HG03442 (cell line): ENCODE measurements around the gene DHCR7.

Experiments
- ATAC-seq: cut with Tn5 transposase; IDR thresholded peaks from one replicate; pipeline ENCODE4 v1.9.1; 2021; ENCODE audit warnings: mild to moderate bottlenecking, moderate library complexity; ENCODE audit not compliant: unreplicated experiment

The DHCR7 gene

DNA sequence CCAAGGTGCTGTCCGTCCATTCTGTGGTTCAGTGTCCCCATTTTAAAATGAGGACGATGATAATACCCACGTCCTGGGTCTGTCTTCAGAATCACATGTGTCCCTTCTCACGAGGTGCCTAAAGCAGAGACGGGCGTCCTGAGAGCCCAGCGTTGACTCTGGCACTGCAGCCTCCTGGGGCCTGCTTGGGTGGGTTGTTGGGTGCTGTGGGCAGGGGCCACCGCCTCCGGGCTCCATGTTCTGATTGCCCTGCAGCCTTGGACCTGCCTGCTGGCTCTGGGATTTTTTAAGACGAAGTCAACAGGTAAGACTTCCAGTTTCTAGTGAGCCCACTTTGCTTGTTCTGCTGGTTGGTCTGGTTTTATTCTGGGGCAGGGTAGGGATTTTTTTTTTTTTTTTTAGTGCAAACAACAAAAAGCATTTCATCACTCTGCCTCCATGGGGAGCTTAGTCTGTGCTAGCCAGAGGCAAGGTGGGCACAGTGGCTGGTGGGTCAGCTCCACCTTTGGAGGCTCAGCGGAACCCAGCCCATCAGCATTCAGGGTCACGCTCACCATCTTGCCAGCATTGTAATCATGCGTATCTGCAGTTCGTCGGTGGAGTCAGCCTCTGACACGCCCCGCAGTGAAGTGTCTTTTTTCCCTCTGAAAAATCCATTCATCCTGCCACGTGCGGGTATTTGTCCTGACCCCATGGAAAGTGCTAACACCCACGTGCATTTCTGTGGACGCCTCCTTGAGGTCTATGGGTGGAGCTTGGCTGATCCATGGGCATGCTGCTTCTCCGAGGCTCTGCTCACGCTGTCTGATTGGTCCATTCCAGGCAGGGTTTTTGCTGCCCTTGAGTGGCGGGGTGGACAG lies 33.1 kb upstream of the DHCR7 start:
- no peak for ATAC-seq

DNA sequence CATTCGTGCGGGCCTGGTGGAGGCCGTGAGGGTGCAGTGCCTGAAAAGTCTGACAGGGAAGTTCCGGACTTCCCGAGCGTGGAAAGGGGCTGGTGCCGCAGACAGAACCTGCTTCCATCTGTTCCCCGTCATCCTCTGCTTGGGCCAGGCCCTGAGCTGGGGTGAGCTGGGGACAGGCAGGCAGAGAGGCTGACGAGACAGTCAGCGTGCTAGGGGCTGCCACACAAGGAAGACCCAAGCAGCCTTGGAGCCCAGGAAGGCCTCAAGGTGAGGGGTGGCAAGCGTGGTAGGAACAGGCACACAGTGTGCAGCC lies 30.3 kb upstream of the DHCR7 start:
- ATAC-seq: no peak

DNA sequence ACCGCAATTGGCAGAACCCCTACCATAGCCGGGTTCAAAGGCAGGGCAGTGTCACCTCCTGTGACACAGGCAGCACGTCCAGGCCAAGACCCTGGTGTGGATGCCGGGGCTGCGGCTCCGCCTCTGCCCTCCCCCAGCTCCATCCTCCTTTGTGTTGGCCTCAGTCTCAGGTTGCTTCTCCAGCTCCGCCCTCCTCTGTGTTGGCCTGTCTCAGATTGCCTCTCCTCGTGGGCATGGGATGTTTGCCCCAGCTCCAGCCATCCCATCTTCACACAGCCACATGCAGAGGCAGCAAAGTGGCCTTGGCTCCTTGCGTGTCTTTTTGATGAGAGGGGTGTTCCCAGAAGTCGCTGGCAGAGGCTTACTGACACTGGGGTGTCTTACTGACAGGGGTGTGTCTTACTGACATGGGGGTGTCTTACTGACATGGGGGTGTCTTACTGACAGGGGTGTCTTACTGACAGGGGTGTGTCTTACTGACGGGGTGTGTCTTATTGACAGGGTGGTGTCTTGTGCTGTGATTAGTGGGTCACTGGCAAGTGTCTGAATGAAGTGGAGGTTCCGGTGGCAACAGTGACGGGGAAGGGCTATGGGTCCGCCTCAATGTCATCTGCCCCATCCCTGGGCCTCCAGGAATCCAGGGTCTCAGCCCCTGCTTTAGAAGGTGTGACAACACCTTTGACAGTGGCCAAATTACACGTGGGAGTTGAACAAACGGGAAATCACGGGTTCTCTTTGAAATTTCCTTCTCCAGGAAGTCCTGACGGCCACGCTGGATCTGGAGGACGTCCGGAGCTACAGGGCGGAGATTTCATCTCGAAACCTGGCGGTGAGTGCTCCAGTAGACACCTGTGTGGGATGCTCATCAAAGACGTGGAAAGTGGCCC lies 29.7 kb upstream of the DHCR7 start:
- no peak for ATAC-seq

DNA sequence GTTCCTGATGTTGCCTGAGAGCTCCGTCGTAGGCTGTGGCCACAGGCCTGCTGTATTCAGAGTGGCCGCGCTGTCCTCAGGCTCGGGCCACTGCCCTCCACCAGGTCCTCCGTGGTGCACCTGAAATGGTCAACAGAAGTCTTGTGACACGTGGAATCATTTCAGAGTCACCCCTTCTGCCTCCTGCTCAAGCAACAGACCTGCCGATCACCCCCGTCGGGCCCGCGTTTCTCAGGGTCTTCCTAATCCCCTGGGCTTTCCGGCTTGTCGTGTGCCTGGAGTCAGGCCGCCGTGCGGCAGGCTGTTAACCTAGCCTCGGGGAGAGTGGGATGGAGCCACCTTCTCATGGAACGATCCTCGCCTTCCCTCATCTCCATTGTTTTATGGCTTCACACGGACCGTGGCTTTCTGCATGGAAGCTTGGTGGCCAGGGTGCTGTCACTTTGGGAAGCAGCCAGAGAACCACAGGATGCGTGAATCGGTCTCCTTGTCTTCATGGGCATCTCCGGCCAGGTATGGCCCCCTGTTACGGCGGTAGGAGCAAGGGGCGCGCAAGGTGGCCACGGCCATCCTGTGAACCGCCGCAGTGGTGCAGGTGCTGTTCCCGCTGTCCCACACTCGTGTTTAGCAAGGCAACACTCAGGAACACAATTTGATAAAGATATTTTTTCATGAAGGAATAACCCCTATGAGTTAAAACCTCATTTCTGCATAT lies 28.9 kb upstream of the DHCR7 start:
- ATAC-seq: no peak

DNA sequence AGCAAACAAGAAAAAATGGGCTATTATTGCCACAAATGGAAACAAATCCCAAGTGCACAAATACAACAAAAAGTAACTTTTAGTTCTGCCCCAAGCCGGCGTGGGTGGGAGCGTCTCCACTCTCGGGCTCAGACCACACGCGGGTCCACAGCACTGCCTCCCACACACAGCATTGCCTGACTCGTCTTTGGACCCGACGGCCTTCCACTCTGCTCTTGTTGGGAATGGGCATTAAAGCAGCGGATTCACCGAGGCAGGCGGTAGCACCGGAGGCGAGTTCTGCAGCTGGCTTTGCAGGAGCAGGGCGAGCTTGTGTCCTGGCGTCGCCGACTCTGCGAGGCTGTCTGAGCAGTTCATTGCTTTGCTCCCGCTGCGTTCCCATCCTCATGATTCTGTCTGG lies 27.8 kb upstream of the DHCR7 start:
- no peak for ATAC-seq

DNA sequence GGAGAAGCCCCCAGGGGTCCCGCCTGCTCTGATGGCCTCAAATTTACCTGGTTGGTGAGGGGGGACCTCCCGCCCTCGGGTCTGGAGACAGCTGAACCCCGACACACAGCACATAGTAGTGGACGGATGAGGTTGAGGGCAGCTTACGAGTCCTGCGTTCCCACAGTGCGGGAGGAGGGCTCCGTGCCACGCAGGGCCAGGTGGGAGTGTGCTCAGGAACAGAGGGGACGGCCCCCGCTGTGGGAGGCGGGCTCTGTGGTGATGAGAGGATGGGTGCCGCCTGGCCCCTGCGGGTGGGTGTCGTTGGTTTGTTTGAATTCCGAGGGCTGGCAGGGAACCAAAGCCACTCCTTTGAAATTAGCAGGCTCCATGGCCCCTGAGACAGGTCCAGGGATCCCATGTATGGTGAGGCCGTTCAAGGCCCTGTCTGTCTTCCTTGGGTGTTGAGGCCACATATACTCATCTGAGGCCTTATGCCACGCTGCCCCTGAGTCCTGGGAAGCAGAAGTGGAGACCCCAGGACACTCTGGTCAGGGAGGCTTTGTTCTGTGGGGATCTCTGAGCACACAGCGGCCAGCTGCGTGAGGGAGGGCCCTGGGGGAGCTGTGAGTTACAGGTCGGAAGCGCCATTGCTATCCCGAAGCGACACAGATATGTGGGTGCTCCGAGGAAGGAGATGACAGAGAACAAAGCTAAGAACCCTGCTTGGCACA lies 26.7 kb upstream of the DHCR7 start:
- no peak for ATAC-seq

DNA sequence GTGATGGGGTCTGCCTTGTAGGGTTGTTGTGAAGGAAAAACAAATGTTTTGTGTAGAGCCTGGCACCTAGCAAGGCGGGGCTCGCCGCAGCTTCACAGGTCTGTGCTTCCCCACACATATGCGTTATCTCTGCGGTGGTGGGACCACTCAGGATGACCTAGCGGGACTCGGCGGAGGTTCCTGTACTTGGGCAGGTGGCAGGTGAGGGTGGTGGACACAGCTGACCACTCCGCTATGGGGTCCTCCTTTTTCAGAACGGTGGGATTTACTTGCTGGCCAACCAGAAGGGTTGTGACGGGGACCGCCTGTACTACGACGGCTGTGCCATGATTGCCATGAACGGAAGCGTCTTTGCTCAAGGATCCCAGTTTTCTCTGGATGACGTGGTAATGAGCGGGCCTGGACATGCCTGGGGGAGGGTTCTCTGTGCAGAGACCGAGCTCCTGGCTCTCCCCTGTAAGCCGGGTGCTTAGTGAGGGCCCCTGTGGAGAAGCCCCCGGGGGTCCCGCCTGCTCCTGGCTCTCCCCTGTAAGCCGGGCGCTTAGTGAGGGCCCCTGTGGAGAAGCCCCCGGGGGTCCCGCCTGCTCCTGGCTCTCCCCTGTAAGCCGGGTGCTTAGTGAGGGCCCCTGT lies 26.1 kb upstream of the DHCR7 start:
- ATAC-seq: no peak

DNA sequence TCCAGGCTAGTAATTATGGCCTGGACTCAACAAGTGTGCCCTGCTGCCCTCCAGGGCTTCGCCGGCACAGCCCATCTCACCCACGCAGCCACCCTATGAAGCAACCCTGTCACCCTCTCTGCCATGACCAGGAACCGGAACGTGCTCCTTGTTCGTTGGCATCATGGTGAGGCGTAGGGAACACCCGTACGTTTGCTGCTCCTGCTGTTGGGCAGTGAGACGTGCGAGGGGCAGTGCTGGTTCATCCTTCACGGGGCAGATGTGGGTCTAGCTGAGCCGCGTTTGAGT lies 25.5 kb upstream of the DHCR7 start:
- ATAC-seq: no peak

DNA sequence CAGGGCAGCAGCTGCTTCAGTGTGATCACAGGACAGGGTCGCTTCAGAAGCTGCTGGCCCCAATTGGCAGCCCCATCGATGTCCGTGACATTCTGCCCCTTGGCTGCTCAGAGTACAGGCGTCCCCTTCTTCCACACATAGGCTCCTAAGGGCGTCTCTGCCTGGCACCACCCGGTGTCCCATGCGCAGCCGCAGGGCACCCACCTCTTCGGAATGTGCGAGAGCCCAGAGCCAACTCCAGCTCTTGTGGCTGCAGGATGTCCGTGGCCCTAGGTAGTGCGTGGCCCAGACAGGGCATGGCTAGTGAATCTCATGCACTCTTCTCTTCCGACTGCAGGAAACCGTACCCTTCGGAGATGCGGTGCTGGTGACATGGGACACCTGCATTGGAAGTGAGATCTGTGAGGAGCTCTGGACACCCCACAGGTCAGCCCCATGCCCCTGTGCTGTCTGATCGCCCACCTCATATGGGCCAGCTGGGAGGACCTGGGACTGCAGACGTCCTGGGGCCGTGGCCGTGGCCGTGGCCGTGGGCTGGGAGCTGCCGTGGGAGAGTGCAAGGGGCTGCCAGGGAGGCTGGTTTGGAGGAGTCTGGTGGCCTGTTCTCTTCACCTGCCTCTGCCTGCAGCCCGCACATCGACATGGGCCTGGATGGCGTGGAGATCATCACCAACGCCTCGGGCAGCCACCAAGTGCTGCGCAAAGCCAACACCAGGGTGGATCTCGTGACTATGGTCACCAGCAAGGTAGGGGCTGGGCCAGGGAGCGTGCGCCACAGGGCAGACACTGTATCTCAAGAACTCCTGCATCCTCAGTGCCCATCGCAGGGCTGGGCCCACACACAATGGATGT lies 25.0 kb upstream of the DHCR7 start:
- ATAC-seq: no peak

DNA sequence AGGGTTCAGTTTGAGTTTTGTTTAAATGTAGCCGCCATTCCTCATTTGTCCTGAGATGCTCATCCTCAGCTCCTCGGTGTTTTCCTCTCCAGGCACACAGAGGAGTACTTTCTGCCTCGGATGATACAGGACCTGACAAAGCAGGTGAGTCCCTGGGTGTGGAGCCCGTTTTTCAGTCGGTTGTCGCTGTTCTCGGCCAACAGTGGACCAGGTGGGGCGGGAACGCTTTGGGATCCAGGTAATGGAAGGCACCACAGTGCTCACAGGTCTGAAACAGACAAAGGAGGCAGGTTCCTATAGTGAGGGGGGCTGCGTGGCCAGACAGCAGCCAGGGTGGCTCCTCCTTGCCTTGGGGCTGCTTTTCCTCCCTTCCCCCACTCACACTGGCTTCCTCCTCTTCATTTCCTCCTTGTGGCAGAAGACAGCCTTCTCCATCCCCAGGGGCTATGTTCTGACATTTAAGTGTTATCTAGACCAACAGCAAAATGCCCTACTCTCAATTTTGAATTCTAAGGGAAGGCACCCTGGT lies 24.2 kb upstream of the DHCR7 start:
- no peak for ATAC-seq

DNA sequence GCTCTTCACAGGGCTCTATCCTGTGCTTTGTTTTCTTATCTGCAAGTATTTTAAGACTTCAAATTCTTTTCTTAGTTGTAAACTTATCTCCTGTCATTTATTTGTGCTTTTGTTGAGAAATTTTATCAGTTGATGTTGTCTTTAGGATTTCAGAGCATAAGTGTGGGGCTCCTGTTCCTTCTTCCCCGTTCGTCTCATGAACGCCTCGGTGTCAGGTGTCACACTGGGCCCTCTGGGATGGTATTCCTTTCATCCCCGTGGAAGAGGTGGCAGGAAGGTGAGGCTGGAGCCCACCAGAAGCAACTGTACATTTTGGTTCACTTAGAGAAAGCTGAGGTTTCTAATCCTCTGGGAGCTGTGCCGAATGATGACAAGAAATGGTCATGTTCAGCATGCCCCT lies 22.8 kb upstream of the DHCR7 start:
- ATAC-seq: no peak

DNA sequence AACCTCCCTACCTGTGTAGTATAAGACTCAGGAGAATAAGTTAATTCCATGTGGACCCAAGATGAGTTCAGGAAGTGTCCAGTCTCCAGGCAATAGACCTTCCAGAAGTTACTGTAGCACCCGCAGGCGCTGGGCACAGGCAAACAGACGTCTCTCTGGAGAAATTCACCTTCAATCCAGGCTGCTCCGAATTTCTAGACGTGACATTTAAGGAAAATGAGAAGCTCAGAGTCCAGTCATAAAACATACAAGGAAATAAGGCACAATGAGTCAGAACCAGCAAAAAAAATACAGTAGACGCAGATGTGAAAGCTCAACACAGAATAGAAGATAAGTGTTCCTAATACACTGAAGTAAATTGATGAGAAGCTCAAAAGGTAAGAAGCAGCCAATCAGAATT lies 19.0 kb upstream of the DHCR7 start:
- ATAC-seq: no peak

DNA sequence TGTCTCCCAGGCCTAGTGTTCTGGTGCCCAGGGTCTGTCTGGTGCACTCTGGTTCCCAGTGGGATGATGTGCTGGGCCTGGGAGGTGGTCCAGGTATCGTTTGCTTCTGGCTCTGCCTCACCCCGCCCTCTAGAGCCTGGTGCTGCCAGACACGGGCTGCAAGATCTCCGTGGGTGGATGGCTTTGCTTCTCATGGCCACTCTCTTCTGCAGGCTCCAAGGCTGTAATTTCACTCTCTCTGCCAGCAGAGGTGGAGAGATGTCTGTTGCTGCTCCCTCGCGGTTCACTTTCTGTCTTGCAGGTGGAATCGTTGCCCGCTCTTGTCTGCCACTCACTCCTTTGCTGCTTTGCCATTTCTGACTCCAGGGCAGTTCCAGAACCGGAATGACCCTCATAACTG lies 18.2 kb upstream of the DHCR7 start:
- ATAC-seq: no peak

DNA sequence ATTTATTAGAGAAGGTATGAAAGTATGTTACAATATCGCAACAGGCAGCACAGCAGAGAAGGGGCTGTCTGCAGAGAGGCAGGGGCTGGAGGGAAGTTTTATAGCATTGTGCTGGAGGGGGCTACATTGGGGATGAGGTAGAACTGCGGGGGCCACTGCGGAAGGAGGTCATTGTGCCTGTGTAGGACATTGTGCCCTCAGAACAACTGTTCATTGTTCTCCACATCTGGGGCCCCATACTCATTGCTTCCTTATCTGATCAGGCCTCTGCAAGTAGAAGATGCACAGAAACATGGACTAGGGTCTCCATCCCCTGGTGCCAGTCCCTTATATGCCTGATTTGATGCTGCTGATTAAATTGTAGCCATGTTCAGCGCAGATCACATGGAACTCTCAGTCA lies 16.9 kb upstream of the DHCR7 start:
- no peak for ATAC-seq

DNA sequence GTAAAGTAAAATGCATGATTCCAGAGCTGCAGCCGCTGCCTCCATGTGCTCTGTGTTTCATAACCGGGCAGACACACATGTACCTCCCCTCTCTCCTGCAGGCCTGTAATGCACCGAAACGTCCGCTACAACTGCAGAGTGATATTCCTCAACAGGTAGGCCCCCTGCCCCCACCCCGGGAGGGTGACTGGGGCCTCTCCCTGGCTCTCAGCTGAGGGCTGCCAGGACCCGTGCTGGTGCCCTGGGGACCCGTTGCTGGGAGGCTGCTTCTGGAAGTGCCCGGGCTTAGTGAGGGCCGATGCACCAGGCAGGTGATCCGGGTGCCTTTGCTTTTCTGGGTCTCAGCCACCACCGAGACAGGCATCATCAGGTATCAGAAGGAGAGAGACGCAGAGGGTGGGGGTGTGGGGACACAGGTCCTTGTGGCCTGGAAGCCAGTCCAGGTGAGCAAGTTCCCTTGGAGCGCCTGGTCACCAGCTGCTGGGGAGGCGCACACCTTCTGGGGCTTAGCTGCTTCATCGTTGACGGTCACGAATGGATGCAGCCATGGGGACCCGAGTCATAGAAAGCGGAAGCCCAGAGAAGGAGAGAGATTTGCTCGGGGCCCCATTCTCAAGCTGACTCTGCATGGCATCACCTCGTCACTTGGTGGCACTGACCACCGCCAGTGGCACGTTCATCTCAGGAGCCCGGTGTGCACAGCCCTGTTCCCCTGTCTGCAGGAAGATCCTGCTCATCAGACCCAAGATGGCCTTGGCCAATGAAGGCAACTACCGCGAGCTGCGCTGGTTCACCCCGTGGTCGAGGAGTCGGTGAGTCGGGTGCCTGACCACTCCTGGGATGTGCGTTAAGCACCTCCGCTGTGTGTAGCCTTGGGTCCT lies 15.4 kb upstream of the DHCR7 start:
- no peak for ATAC-seq

DNA sequence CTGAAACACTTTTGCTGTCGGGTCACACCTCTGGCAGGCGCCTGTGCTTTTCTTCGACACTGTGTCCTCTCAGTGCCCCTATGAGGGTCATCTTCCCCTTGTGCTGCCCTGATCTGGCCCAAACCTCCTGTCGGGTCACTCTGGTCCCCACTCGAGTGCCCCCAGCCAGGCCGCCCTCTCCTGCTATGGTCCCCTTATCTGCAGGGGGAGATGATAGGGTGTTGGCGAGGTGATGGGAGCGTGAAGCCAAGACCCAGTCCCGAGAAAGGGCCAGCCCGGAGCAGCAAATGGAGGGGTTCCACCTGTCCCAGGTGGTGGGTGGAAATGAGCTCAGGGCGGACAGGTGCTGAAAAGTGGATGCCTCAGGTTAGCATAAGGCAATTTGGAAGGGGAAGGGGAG lies 14.5 kb upstream of the DHCR7 start:
- no peak for ATAC-seq

DNA sequence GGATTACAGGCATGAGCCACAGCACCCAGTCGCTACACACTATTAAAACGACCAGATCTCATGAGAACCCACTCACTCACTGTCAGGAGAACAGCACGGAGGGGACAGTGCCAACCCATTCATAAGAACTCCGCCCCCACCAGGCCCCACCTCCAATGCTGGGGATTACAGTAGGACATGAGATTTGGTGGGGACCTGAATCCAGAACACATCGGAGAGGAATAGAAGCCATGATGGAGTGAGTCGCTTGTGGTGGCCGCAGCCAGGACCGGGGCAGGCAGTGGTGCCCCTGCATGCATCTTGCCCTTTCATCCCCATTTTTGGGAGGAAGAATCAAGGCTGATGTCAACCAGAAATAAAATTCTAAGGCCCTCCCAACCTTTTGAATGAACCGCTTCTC lies 13.5 kb upstream of the DHCR7 start:
- no peak for ATAC-seq

DNA sequence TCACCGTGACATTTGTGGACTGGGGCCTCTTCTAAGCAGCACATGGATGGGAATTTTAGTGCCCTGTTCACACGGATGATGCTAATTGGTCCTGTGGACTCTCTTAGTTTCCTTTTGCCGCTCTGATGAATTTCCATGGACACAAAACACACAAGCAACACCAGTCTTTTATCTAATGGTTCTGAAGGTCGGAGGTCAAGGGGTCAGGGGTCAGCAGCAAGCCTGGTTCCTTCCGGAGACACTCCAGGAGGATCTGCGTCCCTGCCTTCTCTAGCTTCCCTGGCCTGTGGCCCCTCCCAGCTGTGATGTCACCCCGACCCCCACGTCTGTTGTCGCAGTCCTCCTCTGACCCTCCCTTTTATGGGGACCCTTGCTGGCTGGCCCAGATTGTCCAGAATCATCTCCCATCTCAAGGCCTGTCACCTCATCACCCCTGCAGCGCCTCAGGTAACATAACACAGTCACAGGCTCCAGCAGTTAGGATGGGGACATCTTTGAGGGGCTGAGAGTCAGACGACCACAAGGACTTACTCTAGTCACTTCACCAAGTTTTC lies 11.7 kb upstream of the DHCR7 start:
- ATAC-seq: no peak
